Measurements from ENCODE around the gene CCDC7.

- no peak for TF ChIP-seq POLR2A (IDR thresholded peaks at IDR 0.05)
- TF ChIP-seq CTCF (IDR thresholded peaks at IDR 0.05) = no peak
These were observed 34.0 kb upstream of the CCDC7 start for GRCh38 chr10:32411797-32412498.

Data from adrenal gland (tissue), 5 donors.